GM21367 (cell line): ENCODE data around the gene RASL10B.

Source experiments
- ATAC-seq: cut with Tn5 transposase; IDR thresholded peaks from one replicate; pipeline ENCODE4 v1.9.1; 2021; ENCODE audit not compliant: unreplicated experiment

Gene RASL10B

GRCh38 chr17:35763767-35764122 lies 32.3 kb downstream of the RASL10B start:
- ATAC-seq: no peak

DNA sequence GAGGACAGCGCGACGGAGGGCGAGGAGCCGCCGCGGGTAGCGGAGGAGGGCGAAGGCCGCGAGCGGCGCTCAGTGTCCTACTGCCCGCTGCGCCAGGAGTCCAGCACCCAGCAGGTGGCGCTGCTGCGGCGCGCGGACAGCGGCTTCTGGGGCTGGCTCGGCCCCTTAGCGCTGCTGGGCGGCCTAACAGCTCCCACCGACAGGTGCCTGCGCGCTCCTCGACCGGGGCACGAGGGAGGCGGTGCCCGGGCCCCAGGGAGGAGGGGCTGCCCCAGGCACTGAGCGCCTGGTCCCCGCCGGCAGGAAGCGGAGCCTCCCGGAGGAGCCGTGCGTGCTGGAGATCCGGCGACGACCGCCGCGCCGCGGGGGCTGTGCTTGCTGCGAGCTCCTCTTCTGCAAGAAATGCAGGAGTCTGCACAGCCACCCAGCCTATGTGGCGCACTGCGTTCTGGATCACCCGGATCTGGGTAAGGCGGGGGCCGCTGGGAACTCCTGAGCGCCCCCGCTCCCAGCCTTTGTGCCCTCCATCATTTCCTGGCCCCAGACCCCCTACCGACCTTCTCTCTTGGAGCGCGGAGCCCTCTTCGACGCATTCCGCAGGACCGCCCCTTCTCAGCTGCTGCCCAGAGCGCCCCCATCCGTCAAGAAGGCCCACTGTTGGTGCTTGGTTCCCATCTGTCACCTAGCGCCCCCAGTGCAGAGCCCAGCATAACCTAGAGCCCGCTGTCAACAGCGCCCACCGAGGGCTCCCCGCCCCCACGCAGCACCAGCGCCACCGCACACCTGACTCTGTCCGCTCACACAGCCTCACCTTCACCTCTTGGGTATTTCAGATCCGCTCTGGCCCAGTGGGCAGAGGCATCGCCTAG lies 32.9 kb downstream of the RASL10B start:
- peak; percentile 72 for ATAC-seq

DNA sequence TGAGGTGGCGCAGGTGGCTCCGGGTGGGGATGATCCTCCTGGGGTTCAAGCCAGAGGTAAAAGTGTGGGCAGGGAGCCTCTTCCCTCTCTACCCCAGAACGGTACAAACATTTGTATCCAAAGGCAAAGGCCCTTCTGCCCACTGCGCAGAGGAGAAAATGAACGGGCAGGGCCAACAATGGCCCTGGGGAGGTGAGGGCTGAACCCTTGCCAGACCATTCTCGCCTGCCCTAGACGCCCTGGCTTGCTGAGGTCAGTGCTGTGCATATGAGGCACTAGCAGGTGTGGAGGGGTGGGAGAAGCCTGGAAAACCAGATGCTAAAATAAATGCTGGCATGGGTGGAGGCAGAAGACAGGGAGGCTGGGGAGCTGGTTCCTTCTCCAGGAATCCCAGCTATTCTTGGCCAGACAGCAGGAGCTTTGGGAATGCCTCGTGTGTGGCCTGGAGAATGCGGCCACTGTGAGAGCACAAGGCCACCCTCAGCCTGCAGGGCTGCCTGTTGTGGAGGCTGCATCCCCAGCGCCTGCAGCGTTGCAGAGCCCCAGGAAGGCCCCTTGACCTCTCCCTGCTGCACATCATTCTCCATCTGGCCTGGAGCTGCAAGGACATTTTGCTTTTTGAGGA lies 33.8 kb downstream of the RASL10B start:
- no peak for ATAC-seq

- no peak for ATAC-seq
Measured at GRCh38 chr17:35765756-35766488, 34.5 kb downstream of the RASL10B start.

GRCh38 chr17:35766489-35766877 lies 35.0 kb downstream of the RASL10B start:
- no peak for ATAC-seq

DNA sequence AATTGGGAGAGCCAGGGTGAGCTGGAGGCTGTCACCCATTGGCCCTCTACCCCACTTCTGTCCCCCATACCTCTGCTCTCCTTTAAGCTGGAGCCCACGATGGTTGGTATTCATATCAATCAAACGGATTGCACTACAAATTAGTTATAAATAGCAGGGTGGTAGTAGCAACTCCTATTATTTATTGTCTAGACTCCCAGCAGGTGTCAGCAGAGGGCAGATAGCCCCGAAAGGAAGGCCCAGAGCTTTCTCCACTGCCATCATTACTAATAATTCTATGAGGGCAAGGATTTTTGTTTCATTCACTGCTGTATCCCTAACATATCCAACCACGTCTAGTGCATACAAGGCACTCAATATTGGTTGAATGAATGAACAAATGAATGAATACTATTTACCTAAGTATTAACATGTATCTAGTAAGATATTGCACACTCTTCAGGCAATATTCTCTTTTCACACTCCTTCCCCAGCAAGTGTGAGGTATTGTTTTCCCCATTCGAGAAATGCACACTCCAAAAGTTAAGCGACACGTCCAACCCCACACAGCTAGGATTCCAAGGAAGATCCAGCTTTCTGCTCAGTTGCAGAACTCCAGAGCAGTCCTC lies 35.6 kb downstream of the RASL10B start:
- ATAC-seq: no peak

- ATAC-seq: no peak
Measured at GRCh38 chr17:35768797-35769196, 37.4 kb downstream of the RASL10B start.

DNA sequence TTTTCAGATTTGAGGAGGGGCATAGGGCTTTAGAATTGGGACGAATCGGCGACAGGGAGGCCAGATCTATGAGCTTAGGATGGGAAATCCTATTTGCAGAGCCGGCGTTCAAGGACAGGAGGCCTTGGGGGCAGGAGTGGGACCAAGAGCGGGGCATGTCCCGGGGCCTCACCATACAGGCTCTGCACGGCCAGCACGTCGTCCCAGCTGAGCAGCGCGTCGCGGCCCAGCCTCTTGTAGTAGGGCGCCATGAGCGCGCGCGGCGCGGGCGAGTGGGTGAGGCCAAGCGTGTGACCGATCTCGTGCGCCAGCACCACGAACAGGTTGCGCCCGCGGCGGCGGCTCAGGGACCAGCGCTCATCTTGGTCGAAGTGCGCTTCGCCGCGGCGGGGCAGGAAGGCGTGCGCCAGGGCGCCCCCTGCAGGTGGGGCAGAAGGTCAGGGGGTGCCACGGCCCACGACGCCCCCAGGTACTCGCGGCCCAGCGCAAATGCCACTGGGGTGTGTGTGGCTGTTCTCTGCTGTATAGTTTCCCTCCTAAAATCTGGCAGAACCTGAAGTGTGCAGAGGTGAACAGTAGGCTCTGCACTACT lies 38.6 kb downstream of the RASL10B start:
- ATAC-seq: no peak

DNA sequence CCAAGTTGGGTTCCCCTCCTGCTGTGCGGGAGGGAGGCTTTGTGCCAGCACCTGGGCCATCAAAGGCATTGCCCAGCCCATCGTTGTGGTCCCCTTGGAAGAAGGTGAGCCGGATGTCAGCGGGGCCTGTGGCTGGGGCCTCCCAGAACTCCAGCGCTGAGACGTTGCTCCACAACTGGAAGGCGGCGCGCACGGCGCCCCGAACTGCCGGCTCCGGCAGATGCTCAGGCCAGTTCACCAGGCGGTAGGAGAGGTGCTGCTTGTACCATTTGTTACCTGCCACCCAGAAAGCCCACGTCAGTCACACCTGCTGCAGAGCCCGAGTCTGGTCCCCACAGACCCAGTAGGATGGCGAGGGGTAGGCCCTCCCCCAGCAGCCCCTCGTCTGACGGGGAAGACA lies 41.7 kb downstream of the RASL10B start:
- ATAC-seq: no peak

- ATAC-seq: no peak
Measured at GRCh38 chr17:35773679-35774425, 42.4 kb downstream of the RASL10B start.

GRCh38 chr17:35774499-35774898 lies 43.1 kb downstream of the RASL10B start:
- ATAC-seq: no peak

- no peak for ATAC-seq
Measured at GRCh38 chr17:35775039-35775438, 43.6 kb downstream of the RASL10B start.

GRCh38 chr17:35775583-35775982 lies 44.1 kb downstream of the RASL10B start:
- ATAC-seq: no peak

DNA sequence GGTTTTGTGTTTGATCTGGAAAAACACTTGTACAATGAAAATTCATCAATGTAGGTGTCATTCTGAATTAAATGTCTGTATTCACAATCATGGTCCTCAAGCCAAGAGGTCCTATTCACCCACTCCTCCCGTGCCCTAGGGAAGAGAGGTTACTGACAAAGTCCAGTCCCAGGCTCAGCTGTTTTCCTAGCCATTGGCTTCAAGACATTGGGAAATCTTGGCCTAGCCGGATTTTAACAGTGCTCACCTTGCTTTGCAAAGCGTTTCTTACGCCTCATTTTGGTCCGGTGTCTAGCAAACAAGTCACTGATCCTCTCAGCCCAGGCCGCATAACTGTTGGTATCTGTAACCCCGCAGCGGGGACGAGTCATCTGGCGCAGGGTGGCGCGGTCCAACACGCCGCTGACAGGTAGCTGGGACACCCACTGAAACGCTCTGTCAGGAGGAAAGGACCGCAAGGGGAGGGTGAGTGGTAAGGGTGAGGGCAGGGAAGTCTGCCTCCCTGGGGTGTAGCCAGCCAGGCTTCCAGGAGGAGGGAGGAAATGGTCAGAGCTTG lies 47.3 kb downstream of the RASL10B start:
- ATAC-seq: no peak

DNA sequence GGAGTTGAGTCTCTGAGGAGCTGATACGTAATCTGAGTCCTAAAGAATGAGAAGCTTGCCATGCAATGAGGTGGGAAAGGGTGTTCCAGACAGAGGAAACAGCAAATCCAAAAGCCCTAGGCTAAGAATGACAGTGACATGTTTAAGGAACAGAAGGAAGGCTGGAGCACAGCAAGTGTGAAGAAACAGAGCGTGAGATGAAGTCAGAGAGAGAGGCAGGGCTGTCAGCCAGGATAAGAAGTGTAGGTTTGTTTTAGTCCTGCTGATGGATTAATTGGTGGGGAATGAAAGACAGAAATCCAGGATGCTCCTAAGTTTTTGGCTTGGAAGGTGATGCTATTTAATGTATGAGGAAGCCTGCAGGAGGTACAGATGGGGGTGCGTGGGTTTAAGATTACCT lies 49.5 kb downstream of the RASL10B start:
- no peak for ATAC-seq

DNA sequence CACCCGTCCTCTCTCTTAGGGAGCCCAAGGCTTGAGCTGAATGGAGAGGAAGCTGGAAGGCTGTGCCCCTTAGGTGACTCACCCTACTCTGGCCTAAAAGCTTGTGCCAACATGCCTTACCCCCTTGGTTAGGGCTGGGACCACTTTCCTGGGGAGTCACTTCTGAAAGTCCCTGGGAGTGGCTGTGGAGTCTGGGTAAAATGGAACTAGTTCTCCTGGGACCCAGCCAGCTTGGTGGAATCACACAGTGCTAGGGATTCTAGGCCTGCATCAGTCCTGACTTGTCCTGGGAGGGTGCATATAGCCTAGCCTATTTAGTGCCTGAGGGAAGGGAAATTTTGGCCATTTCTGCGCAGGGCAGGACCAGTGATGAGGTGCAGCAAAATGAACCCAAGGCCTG lies 53.5 kb downstream of the RASL10B start:
- no peak for ATAC-seq

- ATAC-seq: no peak
Measured at GRCh38 chr17:35786941-35787432, 55.5 kb downstream of the RASL10B start.

GRCh38 chr17:35788477-35789368 lies 57.3 kb downstream of the RASL10B start:
- ATAC-seq: no peak

- ATAC-seq: no peak
Measured at GRCh38 chr17:35790841-35791240, 59.4 kb downstream of the RASL10B start.
